ENCODE results near the gene SEPTIN14. TPM values are rescaled to one million over a fixed set of nuclear protein-coding genes. Genes with fewer than 3 reads are reported as not detected.
"Not testable (repeated sequence)": the region's sequence is repeated elsewhere in the genome, so short reads cannot be mapped to it uniquely, and the experiment has no call there.

The SEPTIN14 gene
- total RNA-seq, 1 experiment from 2014 or later: not detected

GRCh38 chr7:55845164-55845563 lies 17.4 kb downstream of the SEPTIN14 start:
- H3K14ac ChIP-seq (ENCODE audit: insufficient read depth, low read length); H2AFZ ChIP-seq (ENCODE audit: low read length); H3K36me3 Mint-ChIP-seq (ENCODE audit: insufficient read depth in 1 of 3, low read depth in 3 of 3); H3K79me2 ChIP-seq (ENCODE audit: insufficient read depth, low read length); H2AK5ac ChIP-seq (ENCODE audit: insufficient read length, low read length); H2BK20ac ChIP-seq (ENCODE audit: low read depth, low read length, poor library complexity, severe bottlenecking); DNase-seq; H3K4me1 Mint-ChIP-seq; H3K27me3 Mint-ChIP-seq (ENCODE audit: low read depth); H3K9me3 ChIP-seq (ENCODE audit: control insufficient read depth, low read depth, low read length); H2BK5ac ChIP-seq (ENCODE audit: insufficient read length, low read length); H4K5ac ChIP-seq (ENCODE audit: insufficient read length, low read depth, low read length); H3K27ac Mint-ChIP-seq; H3K79me1 ChIP-seq (ENCODE audit: insufficient read depth, low read depth, low read length, poor library complexity, severe bottlenecking); H3K56ac ChIP-seq (ENCODE audit: insufficient read length, low read depth, low read length); H3K27ac ChIP-seq (ENCODE audit: insufficient read length, low read depth, low read length); H2BK120ac ChIP-seq (ENCODE audit: low read depth, low read length, poor library complexity, severe bottlenecking); H3T11ph ChIP-seq (ENCODE audit: low read length); H2BK12ac ChIP-seq (ENCODE audit: insufficient read length, low read depth, low read length); H2BK15ac ChIP-seq (ENCODE audit: low read depth, low read length); H3K23ac ChIP-seq (ENCODE audit: insufficient read length, low read depth, low read length); H3K9ac ChIP-seq (ENCODE audit: extremely low read depth, insufficient read length, low read length); H3K4me1 ChIP-seq (ENCODE audit: insufficient read depth, low read length); H4K91ac ChIP-seq (ENCODE audit: insufficient read length, low read depth, low read length); H4K8ac ChIP-seq (replicated peaks; ENCODE audit: insufficient read length, low read depth, low read length); H3K27me3 ChIP-seq (ENCODE audit: insufficient read depth, low read length); H3K4ac ChIP-seq (ENCODE audit: low read depth, low read length); H3K4me3 Mint-ChIP-seq; H4K20me1 ChIP-seq (ENCODE audit: control insufficient read depth, insufficient read depth, insufficient read length); H3K4me2 ChIP-seq (ENCODE audit: insufficient read depth, insufficient read length, low read length); H3K18ac ChIP-seq (ENCODE audit: insufficient read length, low read depth, low read length); H3K23me2 ChIP-seq (ENCODE audit: insufficient read length, low read depth, low read length, poor library complexity, severe bottlenecking): not testable (repeated sequence)
- no CpG with 5 or more reads among the region's 1 CpG for WGBS (ENCODE audit: extremely low coverage, insufficient read length, low lambda C conversion rate)
- peaks cover 39 to 81% of the 10 kb centered on the region in 2 experiments for H3K9me3 Mint-ChIP-seq
